DMS53 treated with DMSO at 0.1 percent for 48 hours (cell line): ENCODE measurements around the gene CGAS.
"Not testable (repeated sequence)": the region's sequence is repeated elsewhere in the genome, so short reads cannot be mapped to it uniquely, and the experiment has no call there.

Experiments
- DNase-seq: peaks from one replicate; lab custom pipeline; 2025; ENCODE audit not compliant: unreplicated experiment; lab: John Stamatoyannopoulos, UW

CGAS gene

GRCh38 chr6:73395875-73396274 lies 56.2 kb downstream of the CGAS start:
- DNase-seq, result no peak

- DNase-seq, result no peak
Observed at GRCh38 chr6:73394577-73395354, 57.3 kb downstream of the CGAS start, which contains the start of gene DDX43. TSS of gene DDX43 (plus strand) at chr6:73394828. CDS start at chr6:73394906, 78 bp downstream.

- DNase-seq, result no peak
Observed at GRCh38 chr6:73393278-73393677, 58.8 kb downstream of the CGAS start.

- not testable (repeated sequence) for DNase-seq
Observed at GRCh38 chr6:73392188-73392587, 59.9 kb downstream of the CGAS start.

GRCh38 chr6:73391675-73392074 lies 60.4 kb downstream of the CGAS start:
- peak; percentile 17 for DNase-seq

GRCh38 chr6:73389854-73390253 lies 62.2 kb downstream of the CGAS start:
- peak; percentile 19 for DNase-seq

- peak; percentile 83 for DNase-seq
Observed at GRCh38 chr6:73388800-73389512, 63.1 kb downstream of the CGAS start.

GRCh38 chr6:73388433-73388799 lies 63.7 kb downstream of the CGAS start:
- no peak for DNase-seq

GRCh38 chr6:73382462-73383113 lies 69.5 kb downstream of the CGAS start:
- no peak for DNase-seq

GRCh38 chr6:73381531-73381930 lies 70.6 kb downstream of the CGAS start:
- DNase-seq, result not testable (repeated sequence)

- no peak for DNase-seq
Observed at GRCh38 chr6:73377225-73377624, 74.9 kb downstream of the CGAS start.

- DNase-seq, result peak; percentile 57
Observed at GRCh38 chr6:73375216-73375615, 76.9 kb downstream of the CGAS start.
